HepG2 (cell line): Measurements from ENCODE around the gene SKI. TPM values are rescaled to one million over a fixed set of nuclear protein-coding genes. Genes with fewer than 3 reads are reported as not detected.

Experiments used
- ARNTL ChIP-seq: sonication (generic); formaldehyde crosslinking; IDR thresholded peaks from 2 replicates; pipeline ENCODE4 v1.4.0; 2020; ENCODE audit warnings: mild to moderate bottlenecking, missing genetic modification reagents
- CBX5 ChIP-seq: sonication (generic); formaldehyde crosslinking; IDR thresholded peaks from 2 replicates; pipeline ENCODE4 v1.4.0; 2020; ENCODE audit warnings: missing genetic modification reagents, borderline replicate concordance
- GZF1 ChIP-seq: sonication (generic); formaldehyde crosslinking; IDR thresholded peaks from 2 replicates; pipeline ENCODE4 v1.5.1; 2020; ENCODE audit warnings: mild to moderate bottlenecking, missing genetic modification reagents
- JUNB ChIP-seq: sonication (generic); formaldehyde crosslinking; IDR thresholded peaks from 2 replicates; pipeline ENCODE4 v1.8.0; 2022; ENCODE audit warnings: missing genetic modification reagents, mild to moderate bottlenecking, borderline replicate concordance
- MLX ChIP-seq: IDR thresholded peaks from 2 replicates; pipeline ENCODE4 v1.6.1; 2016
- MXD1 ChIP-seq: sonication (generic); formaldehyde crosslinking; IDR thresholded peaks from 2 replicates; pipeline ENCODE4 v1.4.0; 2020; ENCODE audit warnings: mild to moderate bottlenecking, missing genetic modification reagents
- NPAS2 ChIP-seq: sonication (generic); formaldehyde crosslinking; IDR thresholded peaks from 2 replicates; pipeline ENCODE4 v1.8.0; 2022; ENCODE audit warnings: mild to moderate bottlenecking, missing genetic modification reagents, borderline replicate concordance
- RAD21 ChIP-seq: fragments of 450-650 bp; formaldehyde crosslinking; IDR thresholded peaks from 2 replicates; pipeline ENCODE4 v1.5.0; 2020; ENCODE audit warnings: mild to moderate bottlenecking
- SMAD1 ChIP-seq: sonication (generic); formaldehyde crosslinking; IDR thresholded peaks from 2 replicates; pipeline ENCODE4 v1.4.0; 2020; ENCODE audit warnings: missing genetic modification reagents, low read depth, mild to moderate bottlenecking, borderline replicate concordance
- STAG1 ChIP-seq: sonication (generic); formaldehyde crosslinking; IDR thresholded peaks from 2 replicates; pipeline ENCODE4 v1.4.0; 2020; ENCODE audit warnings: missing genetic modification reagents
- TAF15 ChIP-seq: fragments of 200-400 bp; formaldehyde crosslinking; IDR thresholded peaks from one replicate; pipeline ENCODE4 v1.6.1; 2018; ENCODE audit warnings: mild to moderate bottlenecking, low read depth, low read length; ENCODE audit not compliant: poor library complexity, severe bottlenecking
- TCF12 ChIP-seq, 2 experiments: fragments of 450-650 bp in 1 of 2; sonication (generic) in 1 of 2; formaldehyde crosslinking in 1 of 2; IDR thresholded peaks; 2 replicates each; pipeline versions ENCODE4 v1.6.1 to v1.8.0; 2017 to 2022; ENCODE audit warnings: antibody characterized with exemption in 1 of 2, mild to moderate bottlenecking in 1 of 2, missing genetic modification reagents in 1 of 2, moderate library complexity in 1 of 2
- TFE3 ChIP-seq: IDR thresholded peaks from 2 replicates; pipeline ENCODE4 v1.6.1; 2016
- ZNF256 ChIP-seq: sonication (generic); formaldehyde crosslinking; conservative IDR thresholded peaks from 2 replicates; pipeline ENCODE4 v1.4.0; 2020; ENCODE audit warnings: missing genetic modification reagents
- ZNF598 ChIP-seq: sonication (generic); formaldehyde crosslinking; IDR thresholded peaks from 2 replicates; pipeline ENCODE4 v1.5.1; 2020; ENCODE audit warnings: mild to moderate bottlenecking, missing genetic modification reagents, borderline replicate concordance
- ZNF841 ChIP-seq: sonication (generic); formaldehyde crosslinking; IDR thresholded peaks from 2 replicates; pipeline ENCODE4 v1.8.1; 2023; ENCODE audit warnings: missing genetic modification reagents, borderline replicate concordance
- polyA plus RNA-seq, 8 experiments: library from polyadenylated mRNA; depleted of rRNA in 3 of 8; stranded (reverse) in 7 of 8; unstranded in 1 of 8; fragments of >200 nt; fragmentation: Illumina TruSeq in 4 of 8; extraction: Trizol in 4 of 8; gene quantifications; 2 replicates each; pipeline versions ENCODE4 v1.2.1 to v1.2.3, GENCODE V29; 2011 to 2016; ENCODE audit warnings: low read depth in 4 of 8, missing spikeins in 1 of 8, mixed read lengths in 1 of 8; ENCODE audit not compliant: insufficient read depth in 1 of 8
- total RNA-seq, 5 experiments: library from RNA; depleted of rRNA; stranded (reverse); fragments of >200 nt; fragmentation: Illumina TruSeq; extraction: Trizol; gene quantifications; 2 replicates each; pipeline ENCODE4 v1.2.3, GENCODE V29; 2016; ENCODE audit warnings: low read depth in 1 of 5
- TF ChIP-seq, protein P1 (sequence below): sonication (generic); formaldehyde crosslinking; IDR thresholded peaks from 2 replicates; pipeline ENCODE4 v1.4.0; 2020; ENCODE audit warnings: missing genetic modification reagents
- TF ChIP-seq, protein P2 (sequence below): sonication (generic); formaldehyde crosslinking; conservative IDR thresholded peaks from 2 replicates; pipeline ENCODE4 v1.8.0; 2022; ENCODE audit warnings: mild to moderate bottlenecking, moderate library complexity, missing genetic modification reagents

Gene SKI
- total and polyA plus RNA-seq, 2 of the 13 experiments (the other 11 are each of a cell fraction or from before 2014, with no cell fraction given), result 4.7 to 6.9 TPM

DNA sequence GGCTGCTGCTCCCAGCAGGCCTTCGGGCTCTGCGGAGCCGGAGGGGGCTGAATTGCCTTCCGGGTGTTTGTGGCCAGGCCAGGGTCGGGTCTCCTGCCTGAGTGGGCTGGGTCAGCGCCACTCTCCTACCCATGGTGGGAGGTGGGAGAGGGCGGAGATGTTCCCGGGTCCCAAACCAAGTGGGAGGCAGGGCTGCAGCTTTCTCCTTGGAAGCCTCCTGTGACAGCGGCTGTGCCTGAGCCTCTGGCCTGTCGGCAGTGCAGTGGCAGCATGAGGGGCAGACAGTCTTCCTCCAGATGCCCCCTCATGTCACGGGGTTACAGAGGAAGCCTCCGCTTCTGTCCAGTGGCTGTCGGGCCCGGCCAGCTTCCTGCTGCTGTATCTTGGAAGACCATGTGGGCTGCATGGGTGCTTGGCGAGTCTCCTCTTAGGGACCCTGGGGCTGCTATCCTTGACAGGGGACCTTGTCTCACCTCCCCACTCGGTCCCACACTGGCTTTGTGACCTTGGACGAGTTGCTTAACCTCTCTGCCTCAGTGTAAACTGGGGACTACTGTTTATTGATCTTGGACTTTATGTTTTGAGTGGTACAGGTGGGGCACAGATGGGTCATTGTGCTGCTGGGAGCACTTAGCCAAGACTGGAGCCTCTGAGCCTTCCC is 4.3 kb downstream of the SKI start (continued):
- TF ChIP-seq ZNF598 (CRISPR knock-in tag) (no peak), TCF12 (IDR thresholded peaks at IDR 0.05) (no peak), TCF12 (CRISPR knock-in tag; IDR thresholded peaks at IDR 0.05) (no peak), STAG1 (CRISPR knock-in tag) (peak; percentile 23; the same call in 1 of the 2 replicates), TFE3 (CRISPR knock-in tag) (peak; percentile 41; the same call in 1 of the 2 replicates), RAD21 (CRISPR knock-in tag) (no peak), NPAS2 (CRISPR knock-in tag) (no peak), GZF1 (CRISPR knock-in tag) (no peak), TAF15 (peak; percentile 37), ZNF841 (CRISPR knock-in tag) (no peak), CBX5 (CRISPR knock-in tag) (peak; percentile 34; the same call in 1 of the 2 replicates), ZNF256 (CRISPR knock-in tag) (no peak), ARNTL (peak; percentile 74), MLX (CRISPR knock-in tag) (peak; percentile 74; the same call in 1 of the 2 replicates), SMAD1 (CRISPR knock-in tag) (no peak), JUNB (CRISPR knock-in tag) (no peak), MXD1 (CRISPR knock-in tag) (peak; percentile 36; the same call in 1 of the 2 replicates)
- TF ChIP-seq, protein P1, sequence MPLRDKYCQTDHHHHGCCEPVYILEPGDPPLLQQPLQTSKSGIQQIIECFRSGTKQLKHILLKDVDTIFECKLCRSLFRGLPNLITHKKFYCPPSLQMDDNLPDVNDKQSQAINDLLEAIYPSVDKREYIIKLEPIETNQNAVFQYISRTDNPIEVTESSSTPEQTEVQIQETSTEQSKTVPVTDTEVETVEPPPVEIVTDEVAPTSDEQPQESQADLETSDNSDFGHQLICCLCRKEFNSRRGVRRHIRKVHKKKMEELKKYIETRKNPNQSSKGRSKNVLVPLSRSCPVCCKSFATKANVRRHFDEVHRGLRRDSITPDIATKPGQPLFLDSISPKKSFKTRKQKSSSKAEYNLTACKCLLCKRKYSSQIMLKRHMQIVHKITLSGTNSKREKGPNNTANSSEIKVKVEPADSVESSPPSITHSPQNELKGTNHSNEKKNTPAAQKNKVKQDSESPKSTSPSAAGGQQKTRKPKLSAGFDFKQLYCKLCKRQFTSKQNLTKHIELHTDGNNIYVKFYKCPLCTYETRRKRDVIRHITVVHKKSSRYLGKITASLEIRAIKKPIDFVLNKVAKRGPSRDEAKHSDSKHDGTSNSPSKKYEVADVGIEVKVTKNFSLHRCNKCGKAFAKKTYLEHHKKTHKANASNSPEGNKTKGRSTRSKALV (CRISPR knock-in tag), result no peak
- TF ChIP-seq, protein P2, sequence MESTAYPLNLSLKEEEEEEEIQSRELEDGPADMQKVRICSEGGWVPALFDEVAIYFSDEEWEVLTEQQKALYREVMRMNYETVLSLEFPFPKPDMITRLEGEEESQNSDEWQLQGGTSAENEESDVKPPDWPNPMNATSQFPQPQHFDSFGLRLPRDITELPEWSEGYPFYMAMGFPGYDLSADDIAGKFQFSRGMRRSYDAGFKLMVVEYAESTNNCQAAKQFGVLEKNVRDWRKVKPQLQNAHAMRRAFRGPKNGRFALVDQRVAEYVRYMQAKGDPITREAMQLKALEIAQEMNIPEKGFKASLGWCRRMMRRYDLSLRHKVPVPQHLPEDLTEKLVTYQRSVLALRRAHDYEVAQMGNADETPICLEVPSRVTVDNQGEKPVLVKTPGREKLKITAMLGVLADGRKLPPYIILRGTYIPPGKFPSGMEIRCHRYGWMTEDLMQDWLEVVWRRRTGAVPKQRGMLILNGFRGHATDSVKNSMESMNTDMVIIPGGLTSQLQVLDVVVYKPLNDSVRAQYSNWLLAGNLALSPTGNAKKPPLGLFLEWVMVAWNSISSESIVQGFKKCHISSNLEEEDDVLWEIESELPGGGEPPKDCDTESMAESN (CRISPR knock-in tag), result no peak
